Hair follicular keratinocyte (primary cell): Measurements from ENCODE around the gene B2M. TPM values are rescaled to one million over a fixed set of nuclear protein-coding genes. Genes with fewer than 3 reads are reported as not detected.

ENCODE experiments used
- total RNA-seq: library from RNA; depleted of rRNA; stranded (reverse); fragments of >200 nt; gene quantifications from 2 replicates; pipeline ENCODE4 v1.2.3, GENCODE V29; 2015

The B2M gene
- total RNA-seq: 697 and 847 TPM in 2 replicates

DNA sequence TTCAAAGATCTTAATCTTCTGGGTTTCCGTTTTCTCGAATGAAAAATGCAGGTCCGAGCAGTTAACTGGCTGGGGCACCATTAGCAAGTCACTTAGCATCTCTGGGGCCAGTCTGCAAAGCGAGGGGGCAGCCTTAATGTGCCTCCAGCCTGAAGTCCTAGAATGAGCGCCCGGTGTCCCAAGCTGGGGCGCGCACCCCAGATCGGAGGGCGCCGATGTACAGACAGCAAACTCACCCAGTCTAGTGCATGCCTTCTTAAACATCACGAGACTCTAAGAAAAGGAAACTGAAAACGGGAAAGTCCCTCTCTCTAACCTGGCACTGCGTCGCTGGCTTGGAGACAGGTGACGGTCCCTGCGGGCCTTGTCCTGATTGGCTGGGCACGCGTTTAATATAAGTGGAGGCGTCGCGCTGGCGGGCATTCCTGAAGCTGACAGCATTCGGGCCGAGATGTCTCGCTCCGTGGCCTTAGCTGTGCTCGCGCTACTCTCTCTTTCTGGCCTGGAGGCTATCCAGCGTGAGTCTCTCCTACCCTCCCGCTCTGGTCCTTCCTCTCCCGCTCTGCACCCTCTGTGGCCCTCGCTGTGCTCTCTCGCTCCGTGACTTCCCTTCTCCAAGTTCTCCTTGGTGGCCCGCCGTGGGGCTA lies at the start of gene B2M, which contains the start of gene PATL2:
B2M (plus strand) TSS at position 422 of the 647 bp plus-strand sequence; CDS start at position 452, 30 bp downstream.
PATL2 (minus strand) TSS at position 228 of the 647 bp plus-strand sequence. CDS start 34,833 bp downstream, outside the sequence.

DNA sequence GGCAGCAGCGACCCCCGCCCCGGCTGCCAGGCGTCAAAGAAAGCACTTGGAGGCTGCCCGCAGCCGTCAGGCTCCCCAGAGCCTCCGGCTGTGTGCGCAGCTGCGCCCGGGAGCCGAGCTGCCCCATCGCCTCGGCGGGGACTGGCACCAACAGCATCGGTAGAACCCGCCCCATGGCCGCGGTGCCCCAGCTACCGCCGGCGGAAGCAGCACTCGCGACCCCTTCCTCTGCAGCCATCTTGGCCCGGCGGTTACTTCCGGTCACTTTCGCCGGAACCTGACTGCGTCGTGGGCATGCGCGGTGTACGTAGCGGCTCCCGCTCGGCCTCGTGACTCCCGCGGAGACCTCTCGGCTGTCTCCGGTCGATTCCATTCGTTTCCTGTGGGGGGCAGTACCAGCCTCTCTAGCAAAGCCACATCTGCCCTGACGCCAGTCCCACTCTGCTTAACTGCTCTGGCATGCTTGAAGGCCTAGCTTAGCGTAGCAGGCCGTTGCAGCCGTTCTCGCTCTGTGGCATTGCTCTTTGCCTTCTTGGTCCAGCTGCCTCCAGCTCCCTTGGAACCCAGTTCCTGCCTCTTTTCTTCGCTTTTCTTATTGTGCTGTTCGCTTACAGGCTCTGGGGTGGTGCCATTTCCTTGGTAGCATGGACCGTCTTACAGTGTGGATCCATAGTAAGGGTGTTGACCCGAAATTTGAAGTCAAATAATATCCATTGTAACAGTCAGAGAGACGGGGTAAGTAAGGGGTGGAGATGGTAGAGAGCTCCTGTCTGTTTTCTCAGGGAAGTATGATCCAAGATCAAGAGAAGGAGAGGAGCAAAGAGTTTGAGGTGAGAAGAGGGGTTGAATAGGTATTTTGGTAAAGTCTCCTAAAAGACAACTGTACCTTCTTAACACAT lies 47.7 kb upstream of the B2M start, which contains the start of gene SPG11:
SPG11 (minus strand) TSS at position 253 of the 899 bp plus-strand sequence; CDS start at position 238, 15 bp downstream.

DNA sequence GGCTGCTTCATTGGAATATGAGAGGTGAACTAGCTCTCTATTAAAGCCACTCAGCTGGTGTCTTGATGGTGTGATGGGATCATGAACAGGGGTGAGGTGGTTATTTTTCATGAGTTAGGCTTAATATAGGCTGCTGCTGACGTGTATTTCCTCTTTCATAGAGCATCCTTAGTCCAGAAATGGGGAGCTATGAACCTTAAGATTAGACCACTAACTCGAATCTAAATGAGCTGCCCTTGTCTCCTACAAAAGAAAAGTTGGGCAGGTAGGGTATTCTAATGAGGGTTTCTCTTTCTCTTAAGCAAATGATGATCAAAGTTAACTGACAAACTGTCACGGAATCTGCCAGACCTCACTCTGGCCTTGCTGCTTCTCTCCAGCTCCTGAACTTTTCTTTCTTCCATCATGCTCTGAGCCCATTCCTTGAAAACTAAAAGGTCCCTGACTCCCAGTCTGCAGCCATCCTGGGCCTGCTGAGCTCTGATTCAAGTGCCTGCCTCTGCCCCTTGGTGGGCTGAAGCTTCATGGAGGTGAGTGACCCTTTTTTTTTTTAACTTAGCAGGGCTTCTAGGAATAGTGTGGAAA lies 25.0 kb downstream of the B2M start, which contains the start of gene TRIM69:
TRIM69 (plus strand) TSS at position 348 of the 585 bp plus-strand sequence; CDS start at position 525, 177 bp downstream.

Other genes starting within 250 kb of the B2M start
- 21.0 and 39.8 TPM in 2 replicates for gene EIF3J, start 174.4 kb upstream of the B2M start, total RNA-seq
- gene SPG11, start 47.9 kb upstream of the B2M start, total RNA-seq: 34.0 and 46.5 TPM in 2 replicates
- not detected in 2 replicates for gene PATL2, start 194 bp upstream of the B2M start, total RNA-seq
- gene TRIM69, start 25.0 kb downstream of the B2M start, total RNA-seq: 4.8 and 8.4 TPM in 2 replicates
- not detected in 2 replicates for gene TERB2, start 245.2 kb downstream of the B2M start, total RNA-seq